HFF-Myc (cell line): ENCODE data around the gene IFNE.

ENCODE experiments used
- DNase-seq: peaks from one replicate; pipeline ENCODE4 v3.0.0-alpha.2; 2011; ENCODE audit warnings: low read depth; ENCODE audit errors: extremely low read depth
- H3K4me3 ChIP-seq: replicated peaks from 2 replicates; pipeline ENCODE4 v1.5.1; 2011; ENCODE audit warnings: low read depth, mild to moderate bottlenecking, control low read depth, low read length
- TF ChIP-seq, protein P1 (sequence below): IDR thresholded peaks from 2 replicates; pipeline ENCODE4 v1.5.1; 2012; ENCODE audit warnings: mild to moderate bottlenecking, low read depth, low read length, control low read depth; ENCODE audit errors: missing control alignments

The IFNE gene

GRCh38 chr9:21510806-21511205, 28.7 kb upstream of the IFNE start:
- TF ChIP-seq, protein P1, sequence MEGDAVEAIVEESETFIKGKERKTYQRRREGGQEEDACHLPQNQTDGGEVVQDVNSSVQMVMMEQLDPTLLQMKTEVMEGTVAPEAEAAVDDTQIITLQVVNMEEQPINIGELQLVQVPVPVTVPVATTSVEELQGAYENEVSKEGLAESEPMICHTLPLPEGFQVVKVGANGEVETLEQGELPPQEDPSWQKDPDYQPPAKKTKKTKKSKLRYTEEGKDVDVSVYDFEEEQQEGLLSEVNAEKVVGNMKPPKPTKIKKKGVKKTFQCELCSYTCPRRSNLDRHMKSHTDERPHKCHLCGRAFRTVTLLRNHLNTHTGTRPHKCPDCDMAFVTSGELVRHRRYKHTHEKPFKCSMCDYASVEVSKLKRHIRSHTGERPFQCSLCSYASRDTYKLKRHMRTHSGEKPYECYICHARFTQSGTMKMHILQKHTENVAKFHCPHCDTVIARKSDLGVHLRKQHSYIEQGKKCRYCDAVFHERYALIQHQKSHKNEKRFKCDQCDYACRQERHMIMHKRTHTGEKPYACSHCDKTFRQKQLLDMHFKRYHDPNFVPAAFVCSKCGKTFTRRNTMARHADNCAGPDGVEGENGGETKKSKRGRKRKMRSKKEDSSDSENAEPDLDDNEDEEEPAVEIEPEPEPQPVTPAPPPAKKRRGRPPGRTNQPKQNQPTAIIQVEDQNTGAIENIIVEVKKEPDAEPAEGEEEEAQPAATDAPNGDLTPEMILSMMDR = no peak
- no peak overlapping the region for H3K4me3 ChIP-seq
- DNase-seq = no peak

DNA sequence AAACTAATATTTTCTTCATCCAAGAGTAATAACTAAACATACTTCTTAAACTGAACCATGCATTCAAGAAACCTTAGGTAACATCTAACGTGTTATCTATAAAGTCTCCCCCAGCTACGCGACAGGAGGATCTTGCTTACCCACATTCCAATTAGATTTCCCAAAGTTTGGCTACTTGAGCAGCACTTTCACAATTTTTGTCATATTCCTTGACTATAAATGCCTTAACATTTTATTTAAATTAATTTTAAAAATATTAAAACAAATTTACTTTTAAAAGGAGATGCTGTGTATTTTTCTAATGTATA, 25.3 kb upstream of the IFNE start:
- no peak for DNase-seq
- TF ChIP-seq, protein P1 = no peak
- no peak overlapping the region for H3K4me3 ChIP-seq

DNA sequence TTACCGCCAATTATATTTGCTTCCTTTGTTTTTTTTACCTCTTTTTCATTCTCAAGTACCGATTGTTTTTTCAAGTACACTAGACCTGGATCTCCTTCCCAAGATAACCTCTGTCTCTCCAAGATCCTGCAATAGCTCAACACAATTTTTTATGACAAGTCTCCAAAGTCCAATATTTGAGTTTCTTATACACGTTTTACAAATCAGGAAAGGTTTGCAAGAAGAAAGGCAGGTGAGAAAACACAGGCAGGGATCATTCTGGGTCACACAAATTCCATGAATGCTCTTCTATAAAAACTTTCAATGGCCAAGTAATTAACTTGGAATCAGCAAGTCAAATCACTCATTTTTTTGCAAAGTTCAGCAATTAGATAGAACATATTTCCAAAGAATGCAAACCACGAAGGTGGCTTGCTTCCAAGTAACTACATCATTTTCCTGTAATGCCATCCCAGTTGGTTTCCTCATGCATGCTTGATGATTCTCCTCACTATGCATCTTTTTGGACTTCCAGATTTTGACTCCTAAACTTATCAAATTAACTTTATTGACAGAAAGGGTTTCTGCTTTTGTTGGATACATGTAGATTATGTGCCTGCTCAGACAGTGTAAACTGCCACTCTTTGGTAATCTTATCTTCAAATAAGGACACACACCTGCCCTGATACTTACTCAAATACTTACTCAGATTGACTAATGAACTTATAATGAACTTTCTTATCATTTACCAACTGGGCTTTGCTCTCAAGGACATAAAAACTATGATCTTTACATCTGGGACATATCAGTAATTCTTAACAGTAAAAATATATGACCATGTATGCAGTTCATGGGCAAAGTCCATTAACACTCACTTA, 24.7 kb upstream of the IFNE start:
- DNase-seq = peak; percentile 61
- no peak overlapping the region for H3K4me3 ChIP-seq
- TF ChIP-seq, protein P1 = no peak

- TF ChIP-seq, protein P1 = no peak
- H3K4me3 ChIP-seq = no peak overlapping the region
- no peak for DNase-seq
Observed at GRCh38 chr9:21505425-21506179, 23.5 kb upstream of the IFNE start.

DNA sequence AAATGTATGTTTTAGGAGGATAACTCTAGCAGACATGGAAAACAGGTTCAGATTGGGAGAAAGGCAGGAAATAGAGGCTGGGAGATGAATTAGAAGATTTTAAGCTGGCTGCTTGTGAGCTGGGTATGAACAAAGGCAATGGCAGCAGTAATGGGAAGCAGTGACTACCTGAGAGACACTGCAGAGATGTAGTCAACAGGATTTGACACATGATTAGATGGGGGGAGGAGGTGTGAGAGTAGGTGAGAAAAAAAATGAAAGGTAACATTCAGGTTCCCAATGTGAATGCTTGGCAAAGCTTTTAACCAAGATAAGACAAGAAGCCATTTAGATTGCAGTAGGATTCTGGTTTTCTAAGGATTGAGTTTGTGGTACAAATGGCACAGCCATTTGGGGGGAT, 22.8 kb upstream of the IFNE start:
- no peak overlapping the region for H3K4me3 ChIP-seq
- DNase-seq = no peak
- TF ChIP-seq, protein P1 = no peak

DNA sequence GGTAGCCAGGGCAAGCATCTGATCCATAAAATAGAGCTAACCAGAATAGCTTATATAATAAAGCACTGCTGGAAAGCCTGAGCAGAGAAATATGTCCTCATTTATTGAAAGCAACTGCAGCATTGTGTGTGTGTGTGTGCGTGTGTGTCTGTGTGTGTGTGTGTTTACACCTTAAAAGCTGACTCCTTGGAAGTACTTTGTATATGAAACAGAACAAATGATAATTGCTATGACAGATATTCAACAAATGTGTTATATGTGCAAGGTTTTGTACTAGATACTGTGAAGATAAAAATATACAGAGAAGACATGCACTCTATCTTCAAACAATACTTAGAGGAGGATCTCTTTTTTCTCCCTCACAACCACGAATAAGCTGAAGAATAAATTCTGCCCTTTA, 22.0 kb upstream of the IFNE start:
- H3K4me3 ChIP-seq = no peak overlapping the region
- no peak for DNase-seq
- TF ChIP-seq, protein P1 = no peak
